Iris pigment epithelial cell (primary cell): ENCODE results near the gene PLEKHA5.
"Not testable (repeated sequence)": the region's sequence is repeated elsewhere in the genome, so short reads cannot be mapped to it uniquely, and the experiment has no call there.

Experiments used
- DNase-seq: peaks from one replicate; pipeline ENCODE4 v3.0.0-alpha.2; 2011; ENCODE audit warnings: low read depth

Gene PLEKHA5

GRCh38 chr12:19203539-19204506 is 74.3 kb downstream of the PLEKHA5 start:
- no peak for DNase-seq

DNA sequence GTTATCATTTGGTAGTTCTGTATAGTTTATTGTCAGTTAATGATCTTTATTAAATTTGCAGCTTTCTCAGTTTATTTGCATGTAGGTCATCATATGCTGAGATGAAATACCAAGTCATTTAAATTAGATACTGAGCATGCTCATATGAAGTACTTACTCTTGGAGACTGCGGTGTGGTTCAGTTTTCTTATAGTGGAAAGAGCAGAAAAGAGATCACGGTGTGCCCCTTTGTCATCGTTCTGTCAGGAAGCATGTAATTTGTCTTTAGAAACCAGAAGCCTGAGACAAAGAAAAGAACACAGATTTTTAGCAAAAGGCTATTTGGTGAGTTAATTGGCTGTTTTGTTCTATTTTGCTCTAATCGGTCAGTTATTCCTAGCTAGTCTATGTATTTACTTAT is 75.6 kb downstream of the PLEKHA5 start:
- no peak for DNase-seq

- peak; percentile 34 for DNase-seq
Measured at GRCh38 chr12:19206493-19207077, 77.1 kb downstream of the PLEKHA5 start.

DNA sequence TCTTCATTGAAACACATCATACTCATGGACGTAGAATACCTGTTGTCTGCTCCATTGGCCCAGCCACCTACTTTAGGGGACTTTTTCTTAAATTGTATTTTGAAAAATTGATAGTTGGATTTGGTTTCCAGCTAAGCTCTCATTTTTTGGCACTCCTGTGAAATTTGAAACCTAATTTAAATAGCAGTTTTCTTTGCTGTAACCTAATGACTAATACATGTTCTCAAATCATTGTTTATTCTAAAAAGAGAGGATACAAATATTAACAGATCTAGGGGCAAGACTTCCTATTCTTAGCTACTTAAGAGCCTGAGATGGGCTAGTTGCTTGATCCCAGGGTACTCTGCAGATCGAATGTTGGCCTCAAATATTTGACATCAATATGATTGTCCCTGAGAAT is 78.9 kb downstream of the PLEKHA5 start:
- DNase-seq, result peak; percentile 71

DNA sequence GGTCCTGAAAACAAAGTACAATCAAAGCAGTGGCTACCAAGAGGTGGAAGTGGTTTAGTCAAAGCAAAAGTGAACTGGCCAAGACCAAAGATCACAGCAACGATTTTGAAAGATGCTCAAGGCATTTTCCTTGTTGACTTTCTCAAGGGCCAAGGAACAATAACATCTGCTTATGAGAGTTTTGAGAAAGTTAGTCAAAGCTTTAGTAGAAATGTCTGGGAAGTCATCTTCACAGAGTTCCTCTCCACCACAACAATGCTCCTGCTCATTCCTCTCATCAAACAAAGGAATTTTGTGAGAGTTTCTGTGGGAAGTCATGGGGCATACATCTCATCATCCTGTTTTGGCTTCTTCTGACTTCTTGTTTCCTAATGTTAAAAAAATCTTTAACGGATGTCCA is 80.1 kb downstream of the PLEKHA5 start:
- no peak for DNase-seq

DNA sequence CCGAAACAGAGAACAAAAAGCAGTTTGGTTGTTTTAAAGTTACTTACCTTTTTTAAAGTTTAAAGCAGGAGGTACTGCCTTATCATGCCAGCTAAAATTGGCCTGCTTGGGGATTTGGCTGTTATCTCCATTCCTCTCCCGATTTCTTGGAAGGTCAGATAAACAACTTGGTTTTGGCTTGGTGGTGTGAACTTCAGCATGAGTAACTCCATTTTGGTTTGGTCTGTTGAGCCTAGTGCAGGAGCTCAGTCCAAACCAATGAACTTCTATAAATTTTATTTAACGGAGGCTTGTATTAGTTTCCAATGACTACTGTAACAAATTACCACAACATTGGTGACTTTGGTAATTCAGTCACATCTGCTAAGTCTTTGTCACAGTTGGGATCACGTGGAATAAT is 82.3 kb downstream of the PLEKHA5 start:
- DNase-seq, result no peak

GRCh38 chr12:19212245-19212644 is 82.7 kb downstream of the PLEKHA5 start:
- no peak for DNase-seq

DNA sequence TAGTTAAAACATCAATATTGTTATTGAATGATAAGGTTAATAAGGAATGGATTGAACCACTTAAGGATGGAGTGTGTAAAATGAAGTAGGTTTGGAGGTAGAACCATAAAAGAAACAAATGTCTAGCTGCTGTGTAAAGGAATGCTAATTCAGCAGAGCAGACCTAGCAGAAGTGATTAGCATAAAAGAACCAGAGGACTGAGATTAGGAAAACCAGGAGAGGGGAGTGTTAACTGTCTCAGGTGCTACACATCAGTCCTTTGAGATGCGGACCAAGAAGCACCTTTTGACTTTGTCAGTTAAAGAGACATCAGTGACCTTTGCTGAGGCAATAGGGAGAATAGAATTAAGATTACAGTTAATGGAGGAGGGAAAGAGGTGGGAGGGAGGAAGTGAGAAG is 84.5 kb downstream of the PLEKHA5 start:
- no peak for DNase-seq

DNA sequence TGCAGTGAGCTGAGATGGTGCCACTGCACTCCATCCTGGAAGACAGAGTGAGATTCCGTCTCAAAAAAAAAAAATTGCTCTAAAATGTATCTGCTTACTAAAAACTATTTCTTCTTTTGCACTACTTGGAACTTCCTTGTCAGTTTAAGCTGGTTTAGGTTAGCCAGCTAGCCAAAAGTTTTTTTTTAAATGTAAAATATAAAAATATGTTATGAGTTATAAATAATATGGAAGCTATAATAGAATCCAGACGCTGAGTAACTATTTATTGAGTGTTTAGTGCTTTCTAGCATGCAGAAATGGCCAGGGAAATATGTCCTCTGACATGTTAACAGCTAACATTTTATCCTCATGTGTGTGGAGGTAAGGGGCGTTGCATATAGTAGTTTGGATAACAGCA is 85.6 kb downstream of the PLEKHA5 start:
- DNase-seq, result no peak

- no peak for DNase-seq
Measured at GRCh38 chr12:19217446-19217845, 87.9 kb downstream of the PLEKHA5 start.

- peak; percentile 73 for DNase-seq
Measured at GRCh38 chr12:19220205-19220604, 90.7 kb downstream of the PLEKHA5 start.

DNA sequence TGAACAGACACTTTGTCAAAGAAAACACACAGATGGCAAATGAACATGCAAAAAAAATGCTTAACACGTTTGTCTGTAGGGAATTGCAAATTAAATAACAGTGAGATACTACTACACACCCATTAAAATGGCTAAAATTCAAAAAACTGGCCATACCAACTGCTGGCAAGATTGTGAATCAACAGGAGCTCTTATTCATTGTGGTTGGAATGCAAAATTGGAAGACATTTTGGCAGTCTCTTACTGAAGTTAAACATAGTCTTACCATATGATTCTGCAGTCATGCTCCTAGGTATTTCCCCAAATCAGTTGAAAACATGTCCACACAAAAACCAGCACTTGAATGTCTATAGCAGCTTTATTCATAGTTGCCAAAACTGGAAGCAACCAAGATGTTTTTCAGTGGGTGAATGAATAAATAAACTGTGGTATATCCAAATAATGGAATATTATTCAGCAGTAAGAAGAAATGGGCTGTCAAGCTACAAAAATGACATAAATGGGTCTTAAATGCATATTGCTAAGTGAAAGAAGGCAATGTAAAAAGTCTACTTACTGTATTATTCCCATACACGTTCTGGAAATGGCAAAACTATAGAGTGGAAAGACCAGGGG is 91.4 kb downstream of the PLEKHA5 start:
- DNase-seq, result peak; percentile 82

- DNase-seq, result peak; percentile 34
Measured at GRCh38 chr12:19222558-19222957, 93.0 kb downstream of the PLEKHA5 start.

- DNase-seq, result peak; percentile 46
Measured at GRCh38 chr12:19223018-19223417, 93.5 kb downstream of the PLEKHA5 start.

GRCh38 chr12:19223695-19224094 is 94.2 kb downstream of the PLEKHA5 start:
- DNase-seq, result peak; percentile 80

DNA sequence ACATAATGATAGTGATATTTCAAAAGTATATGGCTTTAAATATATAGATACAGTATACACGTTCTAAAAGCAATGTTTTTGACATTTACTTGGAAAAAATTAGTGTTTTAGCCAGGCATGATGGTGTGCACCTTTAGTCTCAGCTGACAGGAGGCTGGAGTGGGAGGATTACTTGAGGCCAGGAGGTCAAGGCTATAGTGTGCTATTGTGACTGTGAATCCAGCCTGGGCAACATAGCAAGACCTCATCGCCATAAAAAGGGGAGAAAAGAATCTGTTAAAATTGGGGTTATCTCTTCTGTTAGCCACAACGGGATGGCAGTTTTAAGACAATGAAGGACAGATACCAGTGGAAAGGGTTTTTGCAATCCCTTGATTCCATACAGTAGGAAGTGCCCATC is 95.2 kb downstream of the PLEKHA5 start:
- DNase-seq, result no peak

DNA sequence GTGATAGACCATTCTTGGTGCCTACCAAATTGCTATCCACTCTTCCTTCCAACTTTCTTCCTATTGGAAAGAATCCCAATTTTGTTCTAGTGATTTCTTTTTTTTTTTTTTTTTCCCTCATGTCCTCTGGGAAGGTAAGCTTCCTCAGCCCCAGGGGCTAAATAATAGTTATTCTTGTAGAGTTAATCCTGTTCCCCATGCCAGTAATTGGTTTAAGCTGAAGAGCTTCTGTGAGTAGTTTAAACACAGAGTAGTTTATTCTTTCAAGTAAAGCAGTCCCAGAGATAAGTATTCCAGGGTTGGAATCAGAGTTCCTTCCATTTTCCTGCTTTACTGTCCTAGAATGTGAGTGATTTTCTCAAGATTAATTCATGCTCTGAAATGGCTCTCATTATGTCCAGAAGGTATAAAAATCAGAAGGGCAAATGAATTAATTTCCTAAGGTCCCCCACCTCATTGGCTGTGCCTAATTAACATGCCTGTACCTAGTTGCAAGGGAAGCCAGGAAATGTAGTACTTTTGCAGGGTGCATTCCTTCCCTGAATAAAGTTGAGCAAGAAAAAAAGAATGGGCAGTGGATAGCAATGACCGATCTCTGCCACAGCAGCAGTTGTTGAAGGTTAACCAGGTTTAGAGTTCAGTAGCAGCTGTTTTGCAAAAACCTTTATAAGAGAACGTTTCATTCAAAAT is 97.8 kb downstream of the PLEKHA5 start:
- no peak for DNase-seq

DNA sequence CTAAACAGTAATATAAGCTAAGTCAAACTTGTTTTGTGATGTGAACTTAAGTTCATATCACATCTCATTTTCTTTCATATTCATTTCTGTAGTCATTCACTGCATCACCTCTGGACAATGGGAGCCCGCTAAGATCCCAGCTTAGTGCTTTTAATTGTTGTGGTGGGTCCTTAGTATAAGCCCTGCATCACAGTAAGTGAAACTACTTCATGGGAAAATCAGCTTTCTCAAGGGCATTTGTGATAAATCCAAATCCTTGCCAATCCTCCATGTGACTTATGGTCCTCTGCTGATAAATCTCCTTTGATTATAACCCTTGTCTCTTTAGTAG is 98.3 kb downstream of the PLEKHA5 start:
- DNase-seq, result no peak

GRCh38 chr12:19229021-19229420 is 99.5 kb downstream of the PLEKHA5 start:
- DNase-seq, result not testable (repeated sequence)

- DNase-seq, result no peak
Measured at GRCh38 chr12:19230299-19230866, 100.8 kb downstream of the PLEKHA5 start.

DNA sequence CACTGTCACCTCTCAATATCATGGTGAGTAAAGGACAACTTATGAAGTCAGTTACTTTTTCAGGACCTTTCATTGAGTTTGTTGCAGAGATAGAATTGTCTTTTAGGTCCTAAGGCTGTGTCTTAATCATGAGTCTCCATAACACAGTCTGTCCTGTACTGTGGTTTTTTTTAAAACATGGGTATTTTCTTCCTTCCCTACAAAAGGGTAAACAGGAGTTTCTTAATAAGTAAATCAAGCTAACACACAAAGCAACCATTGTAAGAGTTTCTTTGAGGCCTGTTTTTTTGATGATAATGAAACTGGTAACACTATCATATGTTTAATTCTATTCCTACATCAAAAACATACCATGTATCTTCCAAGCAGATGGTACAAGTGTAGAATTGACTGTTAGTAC is 101.4 kb downstream of the PLEKHA5 start:
- DNase-seq, result no peak

- DNase-seq, result peak; percentile 59
Measured at GRCh38 chr12:19234171-19234704, 104.7 kb downstream of the PLEKHA5 start.
